HEK293 (cell line): ENCODE measurements around the gene CNTNAP1.

ENCODE experiments used
- CTCF ChIA-PET: fragments of 350-600 bp; formaldehyde crosslinking; extraction: SDS; loops from one replicate; lab custom pipeline; 2021; ENCODE audit warnings: antibody characterized with exemption; lab: Yijun Ruan, JAX
- POLR2A ChIA-PET: fragments of 300-600 bp; formaldehyde crosslinking; extraction: SDS; loops from one replicate; lab custom pipeline; 2020; ENCODE audit warnings: antibody characterized with exemption, inconsistent platforms; lab: Yijun Ruan, JAX
- H3K27ac ChIP-seq: fragments of 200-500 bp; sonication (Bioruptor generic); 2 replicates; pipeline ENCODE4 v1.5.1; 2014; ENCODE audit warnings: low read depth, low read length, control low read depth, inconsistent platforms; ENCODE audit errors: extremely low read depth
- H3K36me3 ChIP-seq, 2 experiments: fragments of 200-500 bp in 1 of 2; sonication (Bioruptor generic) in 1 of 2; 1 replicate in 1 of 2; 2 replicates in 1 of 2; pipeline ENCODE4 v1.5.1; 2014 to 2017; ENCODE audit warnings: inconsistent platforms in 2 of 2, low read length in 2 of 2; ENCODE audit not compliant: control insufficient read depth in 2 of 2, insufficient read depth in 1 of 2
- H3K4me1 ChIP-seq: fragments of 200-500 bp; sonication (Bioruptor generic); 2 replicates; pipeline ENCODE4 v1.5.1; 2014; ENCODE audit warnings: mild to moderate bottlenecking, low read length, inconsistent platforms; ENCODE audit not compliant: control insufficient read depth, insufficient read depth
- H3K4me3 ChIP-seq: 2 replicates; pipeline ENCODE4 v1.5.1; 2011; ENCODE audit warnings: low read depth, mild to moderate bottlenecking, control low read depth, low read length, moderate library complexity
- H3K9me3 ChIP-seq: fragments of 200-500 bp; sonication (Bioruptor generic); 2 replicates; pipeline ENCODE4 v1.5.1; 2014; ENCODE audit warnings: low read depth, low read length, inconsistent platforms; ENCODE audit not compliant: control insufficient read depth, insufficient read depth
- EGR2 ChIP-seq: fragments of 450-650 bp; formaldehyde crosslinking; IDR thresholded peaks from 2 replicates; pipeline ENCODE4 v1.5.1; 2016; ENCODE audit warnings: low read depth, missing biosample characterization, missing genetic modification characterization
- FEZF1 ChIP-seq: fragments of 450-650 bp; formaldehyde crosslinking; IDR thresholded peaks from 2 replicates; pipeline ENCODE4 v1.5.1; 2016; ENCODE audit warnings: missing biosample characterization, missing genetic modification characterization
- HOXA7 ChIP-seq: sonication (generic); formaldehyde crosslinking; IDR thresholded peaks from 2 replicates; pipeline ENCODE4 v1.8.1; 2022; ENCODE audit warnings: missing genetic modification reagents, borderline replicate concordance
- KLF7 ChIP-seq: fragments of 450-650 bp; formaldehyde crosslinking; IDR thresholded peaks from 2 replicates; pipeline ENCODE4 v1.5.1; 2016; ENCODE audit warnings: missing biosample characterization, missing genetic modification characterization, borderline replicate concordance
- KLF8 ChIP-seq: fragments of 450-650 bp; formaldehyde crosslinking; IDR thresholded peaks from 2 replicates; pipeline ENCODE4 v1.5.1; 2016; ENCODE audit warnings: missing biosample characterization, missing genetic modification characterization
- MYNN ChIP-seq: fragments of 450-650 bp; formaldehyde crosslinking; IDR thresholded peaks from 2 replicates; pipeline ENCODE4 v1.5.1; 2016; ENCODE audit warnings: missing biosample characterization, missing genetic modification characterization, borderline replicate concordance
- REPIN1 ChIP-seq: fragments of 450-650 bp; formaldehyde crosslinking; IDR thresholded peaks from 2 replicates; pipeline ENCODE4 v1.5.1; 2017; ENCODE audit warnings: missing biosample characterization, missing genetic modification characterization, low read depth
- SP3 ChIP-seq: fragments of 450-650 bp; formaldehyde crosslinking; IDR thresholded peaks from 2 replicates; pipeline ENCODE4 v1.5.1; 2016; ENCODE audit warnings: missing biosample characterization, missing genetic modification characterization
- SP7 ChIP-seq: fragments of 450-650 bp; formaldehyde crosslinking; IDR thresholded peaks from 2 replicates; pipeline ENCODE4 v1.5.1; 2016; ENCODE audit warnings: missing biosample characterization, missing genetic modification characterization
- YY1 ChIP-seq: fragments of 450-650 bp; formaldehyde crosslinking; IDR thresholded peaks from 2 replicates; pipeline ENCODE4 v1.5.1; 2018; ENCODE audit warnings: missing biosample characterization, missing genetic modification characterization
- YY2 ChIP-seq: fragments of 450-650 bp; formaldehyde crosslinking; IDR thresholded peaks from 2 replicates; pipeline ENCODE4 v1.5.1; 2016; ENCODE audit warnings: missing biosample characterization, missing genetic modification characterization
- ZBTB20 ChIP-seq: fragments of 450-650 bp; formaldehyde crosslinking; IDR thresholded peaks from 2 replicates; pipeline ENCODE4 v1.5.1; 2016; ENCODE audit warnings: missing biosample characterization, missing genetic modification characterization
- ZIC2 ChIP-seq: fragments of 450-650 bp; formaldehyde crosslinking; IDR thresholded peaks from 2 replicates; pipeline ENCODE4 v1.5.1; 2016; ENCODE audit warnings: missing biosample characterization, missing genetic modification characterization
- ZNF138 ChIP-seq: fragments of 450-650 bp; formaldehyde crosslinking; IDR thresholded peaks from 2 replicates; pipeline ENCODE4 v1.5.1; 2016; ENCODE audit warnings: missing biosample characterization, missing genetic modification characterization, borderline replicate concordance
- ZNF140 ChIP-seq: fragments of 450-650 bp; formaldehyde crosslinking; IDR thresholded peaks from 2 replicates; pipeline ENCODE4 v1.5.1; 2016; ENCODE audit warnings: missing biosample characterization, missing genetic modification characterization
- ZNF175 ChIP-seq: fragments of 450-650 bp; formaldehyde crosslinking; IDR thresholded peaks from 2 replicates; pipeline ENCODE4 v1.5.1; 2016; ENCODE audit warnings: missing biosample characterization, missing genetic modification characterization
- ZNF2 ChIP-seq: fragments of 450-650 bp; formaldehyde crosslinking; IDR thresholded peaks from 2 replicates; pipeline ENCODE4 v1.5.1; 2016; ENCODE audit warnings: missing biosample characterization, missing genetic modification characterization
- ZNF239 ChIP-seq: fragments of 450-650 bp; formaldehyde crosslinking; IDR thresholded peaks from 2 replicates; pipeline ENCODE4 v1.5.1; 2016; ENCODE audit warnings: missing biosample characterization, missing genetic modification characterization
- ZNF248 ChIP-seq: fragments of 450-650 bp; formaldehyde crosslinking; IDR thresholded peaks from 2 replicates; pipeline ENCODE4 v1.5.1; 2017; ENCODE audit warnings: missing biosample characterization, missing genetic modification characterization
- ZNF366 ChIP-seq: fragments of 450-650 bp; formaldehyde crosslinking; conservative IDR thresholded peaks from 2 replicates; pipeline ENCODE4 v1.5.1; 2016; ENCODE audit warnings: missing biosample characterization, missing genetic modification characterization
- ZNF416 ChIP-seq: fragments of 450-650 bp; formaldehyde crosslinking; IDR thresholded peaks from 2 replicates; pipeline ENCODE4 v1.5.1; 2016; ENCODE audit warnings: missing biosample characterization, missing genetic modification characterization
- ZNF514 ChIP-seq: fragments of 450-650 bp; formaldehyde crosslinking; IDR thresholded peaks from 2 replicates; pipeline ENCODE4 v1.5.1; 2016; ENCODE audit warnings: missing biosample characterization, missing genetic modification characterization
- ZNF654 ChIP-seq: fragments of 450-650 bp; formaldehyde crosslinking; IDR thresholded peaks from 2 replicates; pipeline ENCODE4 v1.5.1; 2016; ENCODE audit warnings: low read depth, missing biosample characterization, missing genetic modification characterization
- ZNF658 ChIP-seq: fragments of 450-650 bp; formaldehyde crosslinking; IDR thresholded peaks from 2 replicates; pipeline ENCODE4; 2016; ENCODE audit warnings: missing biosample characterization, missing genetic modification characterization
- ZNF792 ChIP-seq: fragments of 450-650 bp; formaldehyde crosslinking; IDR thresholded peaks from 2 replicates; pipeline ENCODE4 v1.5.1; 2016; ENCODE audit warnings: missing biosample characterization, missing genetic modification characterization
- ZNF843 ChIP-seq: fragments of 450-650 bp; formaldehyde crosslinking; IDR thresholded peaks from 2 replicates; pipeline ENCODE4 v1.5.1; 2016; ENCODE audit warnings: missing biosample characterization, missing genetic modification characterization
- ZXDB ChIP-seq: fragments of 450-650 bp; formaldehyde crosslinking; IDR thresholded peaks from 2 replicates; pipeline ENCODE4 v1.5.1; 2016; ENCODE audit warnings: missing biosample characterization, missing genetic modification characterization
- TF ChIP-seq, protein P1 (sequence below): fragments of 450-650 bp; formaldehyde crosslinking; IDR thresholded peaks from 2 replicates; pipeline ENCODE4 v1.5.1; 2016; ENCODE audit warnings: missing biosample characterization, missing genetic modification characterization
- TF ChIP-seq, protein P2 (sequence below): fragments of 450-650 bp; formaldehyde crosslinking; IDR thresholded peaks from 2 replicates; pipeline ENCODE4 v1.5.1; 2016; ENCODE audit warnings: missing biosample characterization, missing genetic modification characterization
- TF ChIP-seq, protein P3 (sequence below): fragments of 450-650 bp; formaldehyde crosslinking; IDR thresholded peaks from 2 replicates; pipeline ENCODE4 v1.5.1; 2016; ENCODE audit warnings: missing biosample characterization, missing genetic modification characterization
- TF ChIP-seq, protein P4 (sequence below): fragments of 450-650 bp; formaldehyde crosslinking; IDR thresholded peaks from 2 replicates; pipeline ENCODE4 v1.5.1; 2017; ENCODE audit warnings: missing biosample characterization, missing genetic modification characterization

Gene CNTNAP1

DNA sequence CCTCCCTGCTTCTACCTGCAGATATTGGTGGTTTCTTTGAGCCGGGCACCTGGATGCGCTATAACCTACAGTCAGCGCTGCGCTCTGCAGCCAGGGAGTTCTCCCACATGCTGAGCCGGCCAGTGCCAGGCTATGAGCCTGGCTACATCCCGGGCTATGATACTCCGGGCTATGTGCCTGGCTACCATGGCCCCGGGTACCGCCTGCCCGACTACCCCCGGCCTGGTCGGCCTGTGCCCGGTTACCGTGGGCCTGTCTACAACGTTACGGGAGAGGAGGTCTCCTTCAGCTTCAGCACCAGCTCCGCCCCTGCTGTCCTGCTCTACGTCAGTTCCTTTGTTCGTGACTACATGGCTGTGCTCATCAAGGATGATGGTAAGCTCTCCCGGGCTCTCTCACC, 13.2 kb downstream of the CNTNAP1 start:
- Histone ChIP-seq H3K4me1 (no peaks in the 10 kb centered on the region), H3K4me3 (no peak overlapping the region), H3K27ac (no peak overlapping the region), H3K36me3 (peaks cover 15 to 66% of the 10 kb centered on the region in 2 experiments; a peak in 2 of 3 replicates)
- TF ChIP-seq ZNF514 (tag by site-specific recombination): no peak
- no peak for TF ChIP-seq ZNF416 (tag by site-specific recombination)
- TF ChIP-seq ZNF140 (tag by site-specific recombination): no peak
- TF ChIP-seq ZIC2: no peak
- TF ChIP-seq EGR2 (tag by site-specific recombination): no peak
- TF ChIP-seq SP3 (tag by site-specific recombination): no peak
- TF ChIP-seq ZNF792: no peak
- TF ChIP-seq ZNF248: no peak
- TF ChIP-seq, protein P1, sequence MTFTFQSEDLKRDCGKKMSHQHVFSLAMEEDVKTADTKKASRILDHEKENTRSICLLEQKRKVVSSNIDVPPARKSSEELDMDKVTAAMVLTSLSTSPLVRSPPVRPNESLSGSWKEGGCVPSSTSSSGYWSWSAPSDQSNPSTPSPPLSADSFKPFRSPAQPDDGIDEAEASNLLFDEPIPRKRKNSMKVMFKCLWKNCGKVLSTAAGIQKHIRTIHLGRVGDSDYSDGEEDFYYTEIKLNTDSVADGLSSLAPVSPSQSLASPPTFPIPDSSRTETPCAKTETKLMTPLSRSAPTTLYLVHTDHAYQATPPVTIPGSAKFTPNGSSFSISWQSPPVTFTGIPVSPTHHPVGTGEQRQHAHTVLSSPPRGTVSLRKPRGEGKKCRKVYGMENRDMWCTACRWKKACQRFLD (tag by site-specific recombination): no peak
- no peak for TF ChIP-seq MYNN (tag by site-specific recombination)
- no peak for TF ChIP-seq ZNF654 (tag by site-specific recombination)
- no peak for TF ChIP-seq KLF7
- no peak for TF ChIP-seq ZBTB20 (tag by site-specific recombination)
- no peak for TF ChIP-seq ZNF2 (tag by site-specific recombination)
- no peak for TF ChIP-seq ZNF138
- TF ChIP-seq HOXA7: no peak
- TF ChIP-seq, protein P2, sequence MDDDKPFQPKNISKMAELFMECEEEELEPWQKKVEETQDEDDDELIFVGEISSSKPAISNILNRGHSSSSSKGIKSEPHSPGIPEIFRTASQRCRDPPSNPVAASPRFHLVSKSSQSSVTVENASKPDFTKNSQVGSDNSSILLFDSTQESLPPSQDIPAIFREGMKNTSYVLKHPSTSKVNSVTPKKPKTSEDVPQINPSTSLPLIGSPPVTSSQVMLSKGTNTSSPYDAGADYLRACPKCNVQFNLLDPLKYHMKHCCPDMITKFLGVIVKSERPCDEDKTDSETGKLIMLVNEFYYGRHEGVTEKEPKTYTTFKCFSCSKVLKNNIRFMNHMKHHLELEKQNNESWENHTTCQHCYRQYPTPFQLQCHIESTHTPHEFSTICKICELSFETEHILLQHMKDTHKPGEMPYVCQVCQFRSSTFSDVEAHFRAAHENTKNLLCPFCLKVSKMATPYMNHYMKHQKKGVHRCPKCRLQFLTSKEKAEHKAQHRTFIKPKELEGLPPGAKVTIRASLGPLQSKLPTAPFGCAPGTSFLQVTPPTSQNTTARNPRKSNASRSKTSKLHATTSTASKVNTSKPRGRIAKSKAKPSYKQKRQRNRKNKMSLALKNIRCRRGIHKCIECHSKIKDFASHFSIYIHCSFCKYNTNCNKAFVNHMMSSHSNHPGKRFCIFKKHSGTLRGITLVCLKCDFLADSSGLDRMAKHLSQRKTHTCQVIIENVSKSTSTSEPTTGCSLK (tag by site-specific recombination): no peak
- no peak for TF ChIP-seq ZNF843 (tag by site-specific recombination)
- TF ChIP-seq YY1 (tag by site-specific recombination): no peak
- TF ChIP-seq, all 188 proteins: peak for 0
- ChIA-PET POLR2A (interaction anchor here (0.5 kb wide), 1 partner anchor 71 kb away, joined by 3 read pairs; no protein-coding TSS in a partner anchor), CTCF (interaction anchor here (1.8 kb wide), 1 partner anchor 15 kb away, joined by 6 read pairs; no protein-coding TSS in a partner anchor)
- H3K9me3 ChIP-seq: no peaks in the 10 kb centered on the region

DNA sequence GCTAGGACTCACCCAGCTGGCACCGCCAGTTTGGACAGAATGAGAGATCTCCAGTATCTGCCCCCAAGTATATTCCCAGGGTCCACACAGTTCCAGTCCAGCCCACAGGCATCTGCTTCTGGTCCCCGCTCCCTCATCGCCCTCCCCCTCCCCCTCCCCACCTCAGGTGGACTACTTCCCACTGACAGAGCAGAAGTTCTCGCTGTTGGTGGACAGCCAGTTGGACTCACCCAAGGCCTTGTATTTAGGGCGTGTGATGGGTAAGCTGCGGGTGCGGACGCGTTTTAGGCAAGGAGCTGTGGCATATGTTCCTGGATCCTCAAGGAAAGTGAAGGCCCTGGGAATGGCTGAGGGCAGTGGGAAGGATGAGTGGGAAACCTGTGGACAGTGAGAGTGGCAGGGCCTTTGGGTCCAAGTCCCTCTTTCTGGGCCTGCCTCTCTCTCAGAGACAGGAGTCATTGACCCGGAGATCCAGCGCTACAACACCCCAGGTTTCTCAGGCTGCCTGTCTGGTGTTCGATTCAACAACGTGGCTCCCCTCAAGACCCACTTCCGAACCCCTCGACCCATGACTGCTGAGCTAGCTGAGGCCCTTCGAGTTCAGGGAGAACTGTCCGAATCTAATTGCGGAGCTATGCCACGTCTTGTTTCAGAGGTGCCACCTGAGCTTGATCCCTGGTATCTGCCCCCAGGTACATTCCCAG, 14.9 kb downstream of the CNTNAP1 start:
- ChIA-PET CTCF (interaction anchor here (0.8 to 2.0 kb wide), 8 partner anchors 14 to 119 kb away, joined by 3 to 12 read pairs (median 5); no protein-coding TSS in a partner anchor), POLR2A (interaction anchor here (0.8 to 1.4 kb wide), 2 partner anchors 88 to 127 kb away, joined by 4 read pairs; partner anchors contain the start of genes BECN1, RETREG3 and TUBG1)
- peaks cover 15 to 69% of the 10 kb centered on the region in 2 experiments; a peak in 2 of 3 replicates for H3K36me3 ChIP-seq
- no peak overlapping the region for H3K27ac ChIP-seq
- no peak overlapping the region for H3K4me3 ChIP-seq
- H3K9me3 ChIP-seq: no peaks in the 10 kb centered on the region
- no peaks in the 10 kb centered on the region for H3K4me1 ChIP-seq
- TF ChIP-seq ZNF366 (tag by site-specific recombination): no peak
- TF ChIP-seq, protein P3, sequence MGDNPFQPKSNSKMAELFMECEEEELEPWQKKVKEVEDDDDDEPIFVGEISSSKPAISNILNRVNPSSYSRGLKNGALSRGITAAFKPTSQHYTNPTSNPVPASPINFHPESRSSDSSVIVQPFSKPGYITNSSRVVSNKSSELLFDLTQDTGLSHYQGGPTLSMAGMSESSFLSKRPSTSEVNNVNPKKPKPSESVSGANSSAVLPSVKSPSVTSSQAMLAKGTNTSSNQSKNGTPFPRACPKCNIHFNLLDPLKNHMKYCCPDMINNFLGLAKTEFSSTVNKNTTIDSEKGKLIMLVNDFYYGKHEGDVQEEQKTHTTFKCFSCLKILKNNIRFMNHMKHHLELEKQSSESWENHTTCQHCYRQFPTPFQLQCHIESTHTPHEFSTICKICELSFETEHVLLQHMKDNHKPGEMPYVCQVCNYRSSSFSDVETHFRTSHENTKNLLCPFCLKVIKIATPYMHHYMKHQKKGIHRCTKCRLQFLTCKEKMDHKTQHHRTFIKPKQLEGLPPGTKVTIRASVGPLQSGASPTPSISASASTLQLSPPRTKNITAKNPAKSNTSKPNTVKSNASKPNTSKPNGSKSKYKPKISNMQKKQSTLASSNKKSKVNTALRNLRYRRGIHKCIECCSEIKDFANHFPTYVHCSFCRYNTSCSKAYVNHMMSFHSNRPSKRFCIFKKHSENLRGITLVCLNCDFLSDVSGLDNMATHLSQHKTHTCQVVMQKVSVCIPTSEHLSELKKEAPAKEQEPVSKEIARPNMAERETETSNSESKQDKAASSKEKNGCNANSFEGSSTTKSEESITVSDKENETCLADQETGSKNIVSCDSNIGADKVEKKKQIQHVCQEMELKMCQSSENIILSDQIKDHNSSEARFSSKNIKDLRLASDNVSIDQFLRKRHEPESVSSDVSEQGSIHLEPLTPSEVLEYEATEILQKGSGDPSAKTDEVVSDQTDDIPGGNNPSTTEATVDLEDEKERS (tag by site-specific recombination): no peak
- no peak for TF ChIP-seq FEZF1 (tag by site-specific recombination)
- TF ChIP-seq ZNF239: no peak
- TF ChIP-seq ZXDB: no peak
- TF ChIP-seq KLF8: no peak
- no peak for TF ChIP-seq YY2 (tag by site-specific recombination)
- no peak for TF ChIP-seq ZNF658
- no peak for TF ChIP-seq SP7
- no peak for TF ChIP-seq REPIN1 (tag by site-specific recombination)
- TF ChIP-seq, protein P4, sequence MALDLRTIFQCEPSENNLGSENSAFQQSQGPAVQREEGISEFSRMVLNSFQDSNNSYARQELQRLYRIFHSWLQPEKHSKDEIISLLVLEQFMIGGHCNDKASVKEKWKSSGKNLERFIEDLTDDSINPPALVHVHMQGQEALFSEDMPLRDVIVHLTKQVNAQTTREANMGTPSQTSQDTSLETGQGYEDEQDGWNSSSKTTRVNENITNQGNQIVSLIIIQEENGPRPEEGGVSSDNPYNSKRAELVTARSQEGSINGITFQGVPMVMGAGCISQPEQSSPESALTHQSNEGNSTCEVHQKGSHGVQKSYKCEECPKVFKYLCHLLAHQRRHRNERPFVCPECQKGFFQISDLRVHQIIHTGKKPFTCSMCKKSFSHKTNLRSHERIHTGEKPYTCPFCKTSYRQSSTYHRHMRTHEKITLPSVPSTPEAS (tag by site-specific recombination): no peak
- TF ChIP-seq ZNF175: no peak
